Fibroblast of upper back skin (primary cell): ENCODE results near the gene INSC.
A peak's percentile ranks its signal among the peaks of the same experiment; 100 is the strongest.

Source experiments
- DNase-seq: peaks from one replicate; pipeline ENCODE4 v3.0.0-alpha.2; 2013

INSC gene

GRCh38 chr11:15150507-15150906 is 35.8 kb downstream of the INSC start:
- no peak for DNase-seq

- DNase-seq = no peak
Observed at GRCh38 chr11:15153231-15153630, 38.5 kb downstream of the INSC start.

- DNase-seq = peak; percentile 75
Observed at GRCh38 chr11:15157181-15157580, 42.5 kb downstream of the INSC start.

GRCh38 chr11:15157606-15158137 is 42.9 kb downstream of the INSC start:
- no peak for DNase-seq

- DNase-seq = peak; percentile 69
Observed at GRCh38 chr11:15158351-15159015, 43.8 kb downstream of the INSC start.

- peak; percentile 32 for DNase-seq
Observed at GRCh38 chr11:15159085-15159484, 44.4 kb downstream of the INSC start.

- no peak for DNase-seq
Observed at GRCh38 chr11:15161790-15162189, 47.1 kb downstream of the INSC start.

- no peak for DNase-seq
Observed at GRCh38 chr11:15163136-15163535, 48.4 kb downstream of the INSC start.

- DNase-seq = no peak
Observed at GRCh38 chr11:15166204-15166603, 51.5 kb downstream of the INSC start.

GRCh38 chr11:15169815-15170551 is 55.3 kb downstream of the INSC start:
- no peak for DNase-seq

- DNase-seq = no peak
Observed at GRCh38 chr11:15170698-15171097, 56.0 kb downstream of the INSC start.

- no peak for DNase-seq
Observed at GRCh38 chr11:15171956-15172355, 57.2 kb downstream of the INSC start.

GRCh38 chr11:15175831-15176230 is 61.1 kb downstream of the INSC start:
- DNase-seq = no peak

GRCh38 chr11:15176646-15177163 is 62.0 kb downstream of the INSC start:
- DNase-seq = no peak

- no peak for DNase-seq
Observed at GRCh38 chr11:15177491-15177890, 62.8 kb downstream of the INSC start.

GRCh38 chr11:15178214-15178613 is 63.5 kb downstream of the INSC start:
- no peak for DNase-seq

GRCh38 chr11:15179167-15179566 is 64.4 kb downstream of the INSC start:
- DNase-seq = peak; percentile 88

GRCh38 chr11:15180212-15180792 is 65.6 kb downstream of the INSC start:
- peak; percentile 23 for DNase-seq

GRCh38 chr11:15182372-15182771 is 67.6 kb downstream of the INSC start:
- no peak for DNase-seq

- no peak for DNase-seq
Observed at GRCh38 chr11:15185021-15185420, 70.3 kb downstream of the INSC start.

- DNase-seq = no peak
Observed at GRCh38 chr11:15186146-15186545, 71.4 kb downstream of the INSC start.

GRCh38 chr11:15189189-15189588 is 74.5 kb downstream of the INSC start:
- no peak for DNase-seq

GRCh38 chr11:15189641-15190365 is 75.1 kb downstream of the INSC start:
- peak; percentile 21 for DNase-seq
